Rectal smooth muscle tissue (tissue), 1 donor: ENCODE results near the gene AKNAD1.

Experiments
- H3K27ac ChIP-seq: one replicate; pipeline ENCODE4 v1.7.0; 2013; ENCODE audit warnings: low read depth, low read length, inconsistent platforms
- H3K27me3 ChIP-seq: one replicate; pipeline ENCODE4 v1.7.0; 2013; ENCODE audit warnings: low read length; ENCODE audit not compliant: control insufficient read depth, insufficient read depth
- H3K36me3 ChIP-seq: one replicate; pipeline ENCODE4 v1.7.0; 2013; ENCODE audit warnings: low read length; ENCODE audit not compliant: control insufficient read depth, insufficient read depth
- H3K4me1 ChIP-seq: one replicate; pipeline ENCODE4 v1.7.0; 2013; ENCODE audit warnings: low read length; ENCODE audit not compliant: control insufficient read depth, insufficient read depth
- H3K4me3 ChIP-seq: one replicate; pipeline ENCODE4 v1.7.0; 2013; ENCODE audit warnings: low read length
- H3K9ac ChIP-seq: one replicate; pipeline ENCODE4 v1.7.0; 2013; ENCODE audit warnings: low read length

AKNAD1 gene

GRCh38 chr1:108881369-108881768 is 24.5 kb upstream of the AKNAD1 start:
- Histone ChIP-seq H3K36me3 (no peaks in the 10 kb centered on the region), H3K9ac (no peak overlapping the region), H3K4me3 (no peak overlapping the region), H3K27me3 (no peaks in the 10 kb centered on the region), H3K27ac (no peak overlapping the region), H3K4me1 (no peaks in the 10 kb centered on the region)

GRCh38 chr1:108880850-108881249 is 24.0 kb upstream of the AKNAD1 start:
- Histone ChIP-seq H3K27ac (no peak overlapping the region), H3K4me3 (no peak overlapping the region)

GRCh38 chr1:108878678-108879077 is 21.8 kb upstream of the AKNAD1 start:
- Histone ChIP-seq H3K27ac (peak overlapping the region; percentile 38), H3K36me3 (no peaks in the 10 kb centered on the region), H3K4me3 (peak overlapping the region; percentile 17), H3K9ac (no peak overlapping the region), H3K4me1 (no peaks in the 10 kb centered on the region), H3K27me3 (no peaks in the 10 kb centered on the region)

More at GRCh38 chr1:108880850-108881249, 24.0 kb upstream of the AKNAD1 start:
- H3K36me3 ChIP-seq = no peaks in the 10 kb centered on the region
- no peak overlapping the region for H3K9ac ChIP-seq
- no peaks in the 10 kb centered on the region for H3K27me3 ChIP-seq
- H3K4me1 ChIP-seq = no peaks in the 10 kb centered on the region

GRCh38 chr1:108878160-108878469 is 21.2 kb upstream of the AKNAD1 start:
- H3K9ac ChIP-seq = no peak overlapping the region
- no peaks in the 10 kb centered on the region for H3K27me3 ChIP-seq
- no peaks in the 10 kb centered on the region for H3K36me3 ChIP-seq
- no peaks in the 10 kb centered on the region for H3K4me1 ChIP-seq
- H3K27ac ChIP-seq = peak overlapping the region; percentile 76
- H3K4me3 ChIP-seq = peak overlapping the region; percentile 96

DNA sequence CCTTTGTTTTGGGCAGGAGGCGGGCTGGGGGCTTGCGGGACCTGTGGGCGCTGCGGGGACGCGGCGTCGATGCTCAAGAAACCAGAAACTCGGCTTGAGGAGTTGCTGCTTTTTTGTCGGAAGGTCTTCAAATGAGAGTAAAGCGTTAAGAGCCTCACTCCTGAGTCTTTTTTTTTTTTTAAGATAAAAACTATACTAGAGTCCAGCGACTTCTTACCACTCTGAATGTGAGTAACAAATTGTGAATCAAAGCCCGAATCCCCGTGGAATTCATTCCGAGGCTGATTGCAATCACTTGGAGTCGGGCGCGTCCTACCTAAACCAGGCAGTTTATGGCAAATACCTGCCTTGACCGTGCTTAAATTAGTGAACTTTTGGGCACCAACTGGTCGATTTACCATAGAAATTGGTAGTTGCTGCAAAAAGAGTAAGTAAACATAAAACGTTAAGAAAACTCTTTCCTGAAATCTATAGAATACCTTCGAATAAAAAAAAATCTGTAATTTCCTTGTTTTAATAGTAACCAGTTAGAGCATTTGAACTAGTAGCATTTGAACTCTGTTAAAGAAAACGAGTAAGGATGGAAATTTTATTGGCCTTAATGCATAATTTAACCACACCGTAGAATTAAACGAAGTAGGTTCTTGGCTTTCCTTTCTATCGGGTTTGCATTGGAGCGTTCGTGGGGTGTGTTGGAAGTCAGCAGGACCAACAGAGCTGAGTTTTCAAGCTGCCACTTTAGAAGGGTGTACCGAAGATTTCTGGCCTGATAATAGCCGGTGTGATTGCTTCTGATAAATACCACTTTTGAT is 20.7 kb upstream of the AKNAD1 start:
- Histone ChIP-seq H3K27me3 (no peaks in the 10 kb centered on the region), H3K4me1 (no peaks in the 10 kb centered on the region), H3K27ac (peak overlapping the region; percentile 76), H3K9ac (peak overlapping the region; percentile 38), H3K36me3 (no peaks in the 10 kb centered on the region), H3K4me3 (peak overlapping the region; percentile 96)

DNA sequence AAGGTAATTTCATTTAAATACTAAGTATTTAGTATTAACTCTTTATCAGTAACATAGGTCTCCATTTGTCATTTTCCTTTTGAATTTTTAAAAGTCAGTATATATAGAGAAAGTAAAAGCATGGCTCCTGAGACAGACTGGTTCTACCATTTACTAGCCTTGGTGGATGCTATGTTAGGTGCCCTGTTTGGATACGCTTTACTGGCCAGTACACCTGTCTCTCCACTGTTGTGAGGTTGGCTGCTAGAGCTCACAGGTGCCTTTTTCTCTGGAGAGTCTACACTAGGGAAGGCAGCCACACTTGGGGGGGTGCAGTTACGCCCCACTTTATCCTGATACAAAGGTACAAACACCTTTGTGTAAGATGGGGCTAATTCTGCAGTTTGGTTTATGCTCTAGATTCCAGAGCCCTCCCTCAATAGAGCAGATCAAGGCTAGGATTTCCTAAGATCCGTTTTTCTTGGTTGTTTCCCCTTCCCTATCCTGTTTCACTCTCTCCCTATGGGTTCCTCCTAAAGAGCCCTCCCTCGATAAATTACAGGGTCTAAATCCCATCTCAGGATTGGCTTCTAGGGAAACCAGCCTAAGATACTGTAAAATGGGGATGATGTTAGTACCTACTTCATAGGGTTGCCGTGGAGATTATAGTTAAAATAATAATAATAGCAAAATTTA is 14.3 kb upstream of the AKNAD1 start:
- Histone ChIP-seq H3K27ac (no peak overlapping the region), H3K36me3 (no peaks in the 10 kb centered on the region), H3K27me3 (no peaks in the 10 kb centered on the region), H3K4me1 (no peaks in the 10 kb centered on the region), H3K9ac (no peak overlapping the region), H3K4me3 (no peak overlapping the region)

GRCh38 chr1:108865316-108865910 is 8.5 kb upstream of the AKNAD1 start:
- no peak overlapping the region for H3K27ac ChIP-seq
- no peaks in the 10 kb centered on the region for H3K4me1 ChIP-seq
- no peaks in the 10 kb centered on the region for H3K36me3 ChIP-seq
- no peak overlapping the region for H3K9ac ChIP-seq
- H3K4me3 ChIP-seq = no peak overlapping the region
- H3K27me3 ChIP-seq = no peaks in the 10 kb centered on the region

DNA sequence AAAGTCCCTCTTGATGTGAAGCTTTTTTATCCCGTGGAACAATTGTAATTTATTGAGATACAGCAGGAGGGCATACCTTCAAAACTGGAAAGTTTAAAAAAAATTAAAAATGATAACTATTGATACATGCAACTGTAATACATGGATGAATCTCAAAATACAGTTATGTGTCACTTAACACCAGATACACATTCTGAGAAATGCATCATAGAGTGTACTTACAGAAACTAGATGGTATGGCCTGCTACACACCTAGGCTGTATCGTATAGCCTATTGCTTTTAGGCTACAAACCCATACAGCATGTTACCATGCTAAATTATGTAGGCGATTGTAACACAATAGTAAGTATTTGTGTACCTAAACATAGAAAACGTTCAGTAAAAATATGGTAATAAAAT is 7.1 kb upstream of the AKNAD1 start:
- Histone ChIP-seq H3K4me1 (no peaks in the 10 kb centered on the region), H3K36me3 (no peaks in the 10 kb centered on the region), H3K4me3 (no peak overlapping the region), H3K27me3 (no peaks in the 10 kb centered on the region), H3K27ac (no peak overlapping the region), H3K9ac (no peak overlapping the region)

DNA sequence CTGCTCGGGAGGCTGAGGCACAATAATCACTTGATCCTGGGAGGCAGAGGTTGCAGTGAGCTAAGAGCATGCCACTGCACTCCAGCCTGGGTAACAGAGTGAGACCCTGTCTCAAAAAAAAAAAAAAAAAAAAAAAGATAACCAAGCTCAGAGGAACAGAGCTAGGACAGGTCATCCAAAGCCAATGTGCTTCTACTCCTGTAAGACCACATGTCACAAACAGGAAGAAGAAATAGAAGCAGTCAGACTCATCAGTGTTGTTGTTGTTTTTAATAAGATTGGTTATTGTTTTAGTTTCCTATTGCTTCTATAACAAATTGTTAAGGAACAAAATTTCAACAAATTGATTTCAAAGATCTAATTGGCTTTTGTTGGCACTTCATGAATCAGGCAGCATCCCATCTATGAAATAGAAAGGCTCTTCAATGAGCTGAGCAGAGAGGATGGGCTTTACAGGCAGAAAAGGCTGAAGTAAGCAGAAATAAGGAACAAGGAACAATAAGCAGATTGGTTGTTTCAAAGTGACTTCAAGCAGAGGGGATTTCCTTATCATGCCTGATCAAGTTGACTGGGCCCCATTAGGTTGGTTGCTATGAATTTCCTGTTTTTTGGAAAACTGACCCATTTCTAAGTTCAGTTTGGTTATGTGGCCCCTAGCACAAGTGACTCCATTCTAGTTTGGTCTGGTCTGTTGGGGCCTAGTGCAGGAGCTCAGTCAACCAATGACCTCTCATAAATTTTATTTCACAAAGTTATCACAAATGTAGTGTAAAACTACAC is 6.0 kb upstream of the AKNAD1 start:
- Histone ChIP-seq H3K36me3 (no peaks in the 10 kb centered on the region), H3K27ac (no peak overlapping the region), H3K27me3 (no peaks in the 10 kb centered on the region), H3K4me3 (no peak overlapping the region), H3K9ac (no peak overlapping the region), H3K4me1 (no peaks in the 10 kb centered on the region)

- no peak overlapping the region for H3K4me3 ChIP-seq
- H3K4me1 ChIP-seq = no peaks in the 10 kb centered on the region
- no peak overlapping the region for H3K27ac ChIP-seq
- no peak overlapping the region for H3K9ac ChIP-seq
- H3K36me3 ChIP-seq = no peaks in the 10 kb centered on the region
- peaks cover under 1% of the 10 kb centered on the region for H3K27me3 ChIP-seq
Measured at GRCh38 chr1:108862017-108862610, 5.2 kb upstream of the AKNAD1 start.

- H3K4me1 ChIP-seq = no peaks in the 10 kb centered on the region
- no peaks in the 10 kb centered on the region for H3K36me3 ChIP-seq
- H3K4me3 ChIP-seq = no peak overlapping the region
- H3K9ac ChIP-seq = no peak overlapping the region
- peaks cover 2% of the 10 kb centered on the region for H3K27me3 ChIP-seq
- H3K27ac ChIP-seq = no peak overlapping the region
Measured at GRCh38 chr1:108861566-108861965, 4.7 kb upstream of the AKNAD1 start.
